ENCODE results near the gene LUZP2. TPM values are rescaled to one million over a fixed set of nuclear protein-coding genes. Genes with fewer than 3 reads are reported as not detected.

LUZP2 gene
- total RNA-seq, 2 donors from 2014 or later: 1.6 TPM; not detected in 1

DNA sequence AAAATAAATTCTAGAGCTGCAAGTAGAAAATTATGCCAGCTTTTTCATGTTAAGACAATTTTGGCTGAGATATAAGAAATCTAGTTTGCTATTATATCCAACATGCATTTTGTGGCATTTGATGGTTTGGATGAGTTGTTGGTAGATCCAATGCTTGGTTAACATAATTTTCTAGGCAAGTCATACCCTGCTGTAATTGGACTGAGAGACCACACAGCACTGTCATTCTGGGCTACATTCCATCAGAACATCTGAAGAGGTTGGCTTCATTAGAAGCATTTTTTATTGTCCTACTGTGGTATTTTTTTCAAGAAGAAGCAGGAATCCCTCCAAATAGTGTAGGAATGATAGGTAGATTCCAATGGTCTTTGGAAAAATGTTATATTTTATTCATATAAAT, 561.0 kb downstream of the LUZP2 start:
- ATAC-seq: no peak

DNA sequence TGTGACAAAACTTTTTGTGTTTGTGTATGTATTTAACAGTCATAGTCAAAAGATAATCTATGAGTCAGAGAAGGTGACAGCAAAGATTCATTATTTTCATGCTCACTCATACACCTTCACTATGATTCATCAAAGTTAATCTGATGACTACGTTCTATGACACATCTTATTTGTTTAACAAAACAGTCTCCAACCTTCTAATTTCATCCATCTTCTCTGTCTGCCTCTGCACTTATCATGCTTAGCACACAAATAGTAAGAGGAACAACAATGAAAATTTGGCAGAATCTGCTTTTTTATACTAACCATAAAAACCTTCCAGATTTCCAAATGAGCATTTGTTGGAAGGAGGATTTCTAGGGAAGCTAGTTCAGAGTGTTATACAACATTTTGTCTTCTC, 568.9 kb downstream of the LUZP2 start:
- ATAC-seq (no peak), DNase-seq (no peak)
- TF ChIP-seq, protein P1, sequence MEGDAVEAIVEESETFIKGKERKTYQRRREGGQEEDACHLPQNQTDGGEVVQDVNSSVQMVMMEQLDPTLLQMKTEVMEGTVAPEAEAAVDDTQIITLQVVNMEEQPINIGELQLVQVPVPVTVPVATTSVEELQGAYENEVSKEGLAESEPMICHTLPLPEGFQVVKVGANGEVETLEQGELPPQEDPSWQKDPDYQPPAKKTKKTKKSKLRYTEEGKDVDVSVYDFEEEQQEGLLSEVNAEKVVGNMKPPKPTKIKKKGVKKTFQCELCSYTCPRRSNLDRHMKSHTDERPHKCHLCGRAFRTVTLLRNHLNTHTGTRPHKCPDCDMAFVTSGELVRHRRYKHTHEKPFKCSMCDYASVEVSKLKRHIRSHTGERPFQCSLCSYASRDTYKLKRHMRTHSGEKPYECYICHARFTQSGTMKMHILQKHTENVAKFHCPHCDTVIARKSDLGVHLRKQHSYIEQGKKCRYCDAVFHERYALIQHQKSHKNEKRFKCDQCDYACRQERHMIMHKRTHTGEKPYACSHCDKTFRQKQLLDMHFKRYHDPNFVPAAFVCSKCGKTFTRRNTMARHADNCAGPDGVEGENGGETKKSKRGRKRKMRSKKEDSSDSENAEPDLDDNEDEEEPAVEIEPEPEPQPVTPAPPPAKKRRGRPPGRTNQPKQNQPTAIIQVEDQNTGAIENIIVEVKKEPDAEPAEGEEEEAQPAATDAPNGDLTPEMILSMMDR (IDR thresholded peaks at IDR 0.05): no peak
- TF ChIP-seq POLR2A (IDR thresholded peaks at IDR 0.05): no peak
- intact Hi-C loops (cut with DNase I): no loop called here
- 7 to 19% methylated on average over 1 of the region's 1 CpG for WGBS, 2 donors
- H3K27ac ChIP-seq: no peak overlapping the region
- no peaks in the 10 kb centered on the region for H3K36me3 ChIP-seq (replicated peaks in 1 of 2; ENCODE audit: insufficient read depth in 1 of 2, low read depth in 2 of 2)
- no peaks in the 10 kb centered on the region for H3K9me3 ChIP-seq
- H3K27me3 ChIP-seq: peaks cover 0 to 4% of the 10 kb centered on the region in 2 donors
- no peak overlapping the region for H3K4me3 ChIP-seq
- no peaks in the 10 kb centered on the region for H3K4me1 ChIP-seq

More for the DNA sequence above, 561.0 kb downstream of the LUZP2 start:
- Histone ChIP-seq H3K4me3 (no peak overlapping the region), H3K36me3 (replicated peaks in 1 of 2; ENCODE audit: insufficient read depth in 1 of 2, low read depth in 2 of 2) (no peaks in the 10 kb centered on the region), H3K4me1 (no peaks in the 10 kb centered on the region), H3K27me3 (no peaks in the 10 kb centered on the region), H3K27ac (no peak overlapping the region), H3K9me3 (no peaks in the 10 kb centered on the region)
- DNase-seq: no peak
- TF ChIP-seq POLR2A (IDR thresholded peaks at IDR 0.05): no peak
- TF ChIP-seq, protein P1 (IDR thresholded peaks at IDR 0.05): no peak
- intact Hi-C loops (cut with DNase I): no loop called here

GRCh38 chr11:25066706-25067105, 569.9 kb downstream of the LUZP2 start:
- H3K36me3 ChIP-seq (replicated peaks in 1 of 2; ENCODE audit: insufficient read depth in 1 of 2, low read depth in 2 of 2): no peaks in the 10 kb centered on the region
- no peak for DNase-seq
- WGBS, 2 donors: 32 to 33% methylated on average over 2 of the region's 2 CpGs
- no peak for ATAC-seq
- intact Hi-C loops (cut with DNase I): no loop called here
- no peak overlapping the region for H3K4me3 ChIP-seq
- no peaks in the 10 kb centered on the region for H3K4me1 ChIP-seq
- H3K27ac ChIP-seq: no peak overlapping the region
- peaks cover 0 to 4% of the 10 kb centered on the region in 2 donors for H3K27me3 ChIP-seq
- TF ChIP-seq, protein P1 (IDR thresholded peaks at IDR 0.05): no peak
- no peak for TF ChIP-seq POLR2A (IDR thresholded peaks at IDR 0.05)
- H3K9me3 ChIP-seq: no peaks in the 10 kb centered on the region

GRCh38 chr11:25068451-25068850, 571.6 kb downstream of the LUZP2 start:
- no peak for DNase-seq
- Histone ChIP-seq H3K36me3 (replicated peaks in 1 of 2; ENCODE audit: insufficient read depth in 1 of 2, low read depth in 2 of 2) (no peaks in the 10 kb centered on the region), H3K27me3 (peaks cover 0 to 4% of the 10 kb centered on the region in 2 donors), H3K9me3 (no peaks in the 10 kb centered on the region), H3K27ac (no peak overlapping the region), H3K4me3 (no peak overlapping the region), H3K4me1 (no peaks in the 10 kb centered on the region)
- 66 to 81% methylated on average over 4 of the region's 4 CpGs for WGBS, 2 donors
- intact Hi-C loops (cut with DNase I): no loop called here
- no peak for TF ChIP-seq POLR2A (IDR thresholded peaks at IDR 0.05)
- TF ChIP-seq, protein P1 (IDR thresholded peaks at IDR 0.05): no peak
- ATAC-seq: no peak

- Histone ChIP-seq H3K27me3 (no peaks in the 10 kb centered on the region), H3K9me3 (no peaks in the 10 kb centered on the region), H3K4me3 (no peak overlapping the region), H3K36me3 (replicated peaks in 1 of 2; ENCODE audit: insufficient read depth in 1 of 2, low read depth in 2 of 2) (no peaks in the 10 kb centered on the region), H3K4me1 (no peaks in the 10 kb centered on the region), H3K27ac (no peak overlapping the region)
- WGBS, 2 donors: 67 to 73% methylated on average over 4 to 6 of the region's 6 CpGs
- TF ChIP-seq, protein P1 (IDR thresholded peaks at IDR 0.05): no peak
- no peak for TF ChIP-seq POLR2A (IDR thresholded peaks at IDR 0.05)
- DNase-seq (peak in 1 of 4 donors; percentile 9), ATAC-seq (no peak)
- intact Hi-C loops (cut with DNase I): no loop called here
These were observed 597.4 kb downstream of the LUZP2 start for GRCh38 chr11:25094085-25094802.
